Peyer's patch (tissue), 4 donors: Measurements from ENCODE around the gene TTC39B. TPM values are rescaled to one million over a fixed set of nuclear protein-coding genes. Genes with fewer than 3 reads are reported as not detected.

Experiments
- DNase-seq, 3 donors: peaks; one replicate each; pipeline ENCODE4 v3.0.0-alpha.2; 2017 to 2019
- H3K27ac ChIP-seq, 4 donors: fragments of 200-600 bp; sonication (generic); one replicate each; pipeline ENCODE4 v1.5.1; 2016 to 2019
- H3K27me3 ChIP-seq, 2 donors: fragments of 200-600 bp; sonication (generic); one replicate each; pipeline ENCODE4 v1.5.1; 2019
- H3K36me3 ChIP-seq, 3 donors: fragments of 200-600 bp; sonication (generic); one replicate each; pipeline ENCODE4 v1.5.1; 2016 to 2019
- H3K4me1 ChIP-seq, 4 donors: fragments of 200-600 bp; sonication (generic); one replicate each; pipeline ENCODE4 v1.5.1; 2016 to 2019
- H3K4me3 ChIP-seq, 4 donors: fragments of 200-600 bp; sonication (generic); 1 replicate in 3 of 4; 2 replicates in 1 of 4; pipeline ENCODE4 v1.5.1; 2016 to 2019; ENCODE audit warnings: mild to moderate bottlenecking in 1 of 4
- H3K9me3 ChIP-seq, 4 donors: fragments of 200-600 bp; sonication (generic); one replicate each; pipeline ENCODE4 v1.5.1; 2016 to 2019; ENCODE audit warnings: mild to moderate bottlenecking in 1 of 4
- POLR2A ChIP-seq, 2 donors: fragments of 450-650 bp; IDR thresholded peaks; one replicate each; pipeline ENCODE4 v1.5.1; 2017; ENCODE audit warnings: antibody characterized with exemption in 2 of 2, mild to moderate bottlenecking in 2 of 2, moderate library complexity in 2 of 2
- total RNA-seq, 4 donors: library from RNA; depleted of rRNA; stranded (reverse); fragments of >200 nt; gene quantifications; one replicate each; pipeline ENCODE4 v1.1.0, GENCODE V29; 2016
- TF ChIP-seq, protein P1 (sequence below), 6 experiments: fragments of 450-650 bp in 4 of 6; fragments of 200-600 bp in 2 of 6; sonication (generic) in 1 of 6; IDR thresholded peaks; one replicate each; pipeline ENCODE4 v1.5.1; 2017 to 2019; ENCODE audit warnings: antibody characterized with exemption in 6 of 6, mild to moderate bottlenecking in 3 of 6, moderate library complexity in 1 of 6

TTC39B gene
- total RNA-seq, 4 donors from 2014 or later: 17.3 to 44.1 (median 33.1) TPM

DNA sequence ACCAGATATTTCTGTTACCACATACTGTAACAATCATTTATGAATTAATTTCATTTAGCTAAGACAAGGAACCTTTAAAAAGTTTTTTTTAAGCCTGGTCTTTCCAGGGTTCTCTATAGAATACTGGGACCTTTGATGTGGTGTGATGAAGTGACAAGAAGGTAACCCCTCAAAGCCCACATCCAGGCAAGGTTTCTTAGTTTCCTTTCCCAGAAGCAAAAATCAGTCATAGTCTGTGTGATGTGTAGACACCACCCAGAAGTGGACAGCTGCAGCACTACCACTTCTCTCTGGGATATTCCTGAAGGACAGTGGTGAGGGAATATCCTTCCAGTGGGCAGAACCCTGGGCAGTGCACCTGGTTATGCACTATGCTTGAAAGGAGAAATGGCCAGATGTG is 115.6 kb downstream of the TTC39B start:
- no peaks in the 10 kb centered on the region for H3K9me3 ChIP-seq
- no peak overlapping the region for H3K4me3 ChIP-seq
- no peak for DNase-seq
- H3K27me3 ChIP-seq: no peaks in the 10 kb centered on the region
- H3K36me3 ChIP-seq: peaks cover 0 to 76% (median 0%) of the 10 kb centered on the region in 3 donors
- H3K4me1 ChIP-seq: no peaks in the 10 kb centered on the region
- TF ChIP-seq, protein P1, sequence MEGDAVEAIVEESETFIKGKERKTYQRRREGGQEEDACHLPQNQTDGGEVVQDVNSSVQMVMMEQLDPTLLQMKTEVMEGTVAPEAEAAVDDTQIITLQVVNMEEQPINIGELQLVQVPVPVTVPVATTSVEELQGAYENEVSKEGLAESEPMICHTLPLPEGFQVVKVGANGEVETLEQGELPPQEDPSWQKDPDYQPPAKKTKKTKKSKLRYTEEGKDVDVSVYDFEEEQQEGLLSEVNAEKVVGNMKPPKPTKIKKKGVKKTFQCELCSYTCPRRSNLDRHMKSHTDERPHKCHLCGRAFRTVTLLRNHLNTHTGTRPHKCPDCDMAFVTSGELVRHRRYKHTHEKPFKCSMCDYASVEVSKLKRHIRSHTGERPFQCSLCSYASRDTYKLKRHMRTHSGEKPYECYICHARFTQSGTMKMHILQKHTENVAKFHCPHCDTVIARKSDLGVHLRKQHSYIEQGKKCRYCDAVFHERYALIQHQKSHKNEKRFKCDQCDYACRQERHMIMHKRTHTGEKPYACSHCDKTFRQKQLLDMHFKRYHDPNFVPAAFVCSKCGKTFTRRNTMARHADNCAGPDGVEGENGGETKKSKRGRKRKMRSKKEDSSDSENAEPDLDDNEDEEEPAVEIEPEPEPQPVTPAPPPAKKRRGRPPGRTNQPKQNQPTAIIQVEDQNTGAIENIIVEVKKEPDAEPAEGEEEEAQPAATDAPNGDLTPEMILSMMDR (IDR thresholded peaks at IDR 0.05): no peak
- TF ChIP-seq POLR2A (IDR thresholded peaks at IDR 0.05): no peak
- H3K27ac ChIP-seq: no peak overlapping the region

- Histone ChIP-seq H3K9me3 (no peaks in the 10 kb centered on the region), H3K36me3 (peaks cover 0 to 89% (median 0%) of the 10 kb centered on the region in 3 donors), H3K4me3 (no peak overlapping the region), H3K27me3 (no peaks in the 10 kb centered on the region), H3K27ac (no peak overlapping the region), H3K4me1 (no peaks in the 10 kb centered on the region)
- no peak for DNase-seq
- TF ChIP-seq POLR2A (IDR thresholded peaks at IDR 0.05): no peak
- TF ChIP-seq, protein P1 (IDR thresholded peaks at IDR 0.05): no peak
Measured at GRCh38 chr9:15189481-15189880, 117.5 kb downstream of the TTC39B start.

DNA sequence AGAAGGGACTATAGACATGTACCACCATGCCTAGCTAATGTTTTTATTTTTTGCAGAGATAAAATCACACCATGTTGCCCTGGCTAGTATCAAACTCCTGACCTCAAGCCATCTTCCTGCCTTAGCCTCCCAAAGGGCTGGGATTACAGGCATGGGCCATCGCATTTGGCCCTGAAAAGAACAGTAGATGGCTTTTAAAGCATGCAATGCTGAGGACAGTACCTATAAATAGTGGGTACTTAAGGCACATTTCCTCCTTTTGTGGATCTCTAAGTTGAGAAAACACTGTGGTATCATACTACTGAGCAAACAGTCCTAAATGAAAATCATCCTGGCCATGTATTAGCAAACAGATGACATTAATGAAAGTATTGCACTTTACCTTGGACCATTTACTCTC is 119.4 kb downstream of the TTC39B start:
- TF ChIP-seq POLR2A (IDR thresholded peaks at IDR 0.05): no peak
- TF ChIP-seq, protein P1 (IDR thresholded peaks at IDR 0.05): no peak
- no peaks in the 10 kb centered on the region for H3K4me1 ChIP-seq
- no peak for DNase-seq

GRCh38 chr9:15182730-15183129 is 124.3 kb downstream of the TTC39B start:
- TF ChIP-seq POLR2A (IDR thresholded peaks at IDR 0.05): no peak
- TF ChIP-seq, protein P1 (IDR thresholded peaks at IDR 0.05): no peak
- no peak overlapping the region for H3K27ac ChIP-seq
- H3K36me3 ChIP-seq: peaks cover 0 to 65% (median 0%) of the 10 kb centered on the region in 3 donors
- no peak for DNase-seq
- H3K9me3 ChIP-seq: no peaks in the 10 kb centered on the region
- no peak overlapping the region for H3K4me3 ChIP-seq
- H3K4me1 ChIP-seq: no peaks in the 10 kb centered on the region
- H3K27me3 ChIP-seq: no peaks in the 10 kb centered on the region

More for the DNA sequence above, 119.4 kb downstream of the TTC39B start:
- Histone ChIP-seq H3K27ac (no peak overlapping the region), H3K9me3 (no peaks in the 10 kb centered on the region), H3K4me3 (no peak overlapping the region), H3K27me3 (no peaks in the 10 kb centered on the region), H3K36me3 (peaks cover 0 to 81% (median 0%) of the 10 kb centered on the region in 3 donors)

DNA sequence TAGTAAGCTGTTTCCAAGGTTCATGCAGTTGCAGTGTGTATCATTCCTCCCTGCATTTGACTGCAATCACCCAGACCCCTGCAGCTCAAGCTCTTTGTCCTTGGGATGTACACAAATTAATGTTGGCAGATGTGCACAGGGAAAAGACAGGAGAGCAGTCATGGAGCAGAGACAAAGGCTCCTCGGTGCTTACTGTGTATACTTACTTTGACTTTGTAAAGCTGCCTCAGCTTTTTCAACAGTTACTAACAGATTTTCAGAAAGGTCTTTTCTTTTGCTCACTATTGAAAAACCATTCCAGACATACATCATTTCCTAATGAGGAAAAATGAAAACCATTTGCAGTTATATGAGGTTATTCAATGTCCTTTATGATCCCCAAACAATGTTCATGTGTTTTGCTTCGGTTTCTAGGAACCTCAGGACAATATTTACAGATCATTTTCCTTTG is 124.9 kb downstream of the TTC39B start:
- H3K27ac ChIP-seq: no peak overlapping the region
- no peaks in the 10 kb centered on the region for H3K4me1 ChIP-seq
- peaks cover 0 to 59% (median 0%) of the 10 kb centered on the region in 3 donors for H3K36me3 ChIP-seq
- DNase-seq: no peak
- no peaks in the 10 kb centered on the region for H3K9me3 ChIP-seq
- no peak overlapping the region for H3K4me3 ChIP-seq
- no peaks in the 10 kb centered on the region for H3K27me3 ChIP-seq
- TF ChIP-seq POLR2A (IDR thresholded peaks at IDR 0.05): no peak
- TF ChIP-seq, protein P1 (IDR thresholded peaks at IDR 0.05): no peak

- no peak overlapping the region for H3K27ac ChIP-seq
- H3K9me3 ChIP-seq: no peaks in the 10 kb centered on the region
- no peak overlapping the region for H3K4me3 ChIP-seq
- no peak for DNase-seq
- H3K4me1 ChIP-seq: no peaks in the 10 kb centered on the region
- H3K27me3 ChIP-seq: no peaks in the 10 kb centered on the region
- TF ChIP-seq, protein P1 (IDR thresholded peaks at IDR 0.05): no peak
- TF ChIP-seq POLR2A (IDR thresholded peaks at IDR 0.05): no peak
- peaks cover 0 to 45% (median 0%) of the 10 kb centered on the region in 3 donors for H3K36me3 ChIP-seq
Measured at GRCh38 chr9:15180124-15180523, 126.9 kb downstream of the TTC39B start.
